Panc1 (cell line): ENCODE results near the gene HOXA10. TPM values are rescaled to one million over a fixed set of nuclear protein-coding genes. Genes with fewer than 3 reads are reported as not detected.

Source experiments
- ATAC-seq: fragments of 200-7000 bp; cut with Tn5 transposase; 2 replicates; pipeline ENCODE4 v1.9.1; 2020; ENCODE audit warnings: mild to moderate bottlenecking, moderate library complexity
- BruUV-seq: library from RNA; stranded (reverse); fragments of 400-500 nt; replicated peaks from 2 replicates; lab custom pipeline; 2021; lab: Mats Ljungman, UMichigan
- CTCF ChIA-PET: fragments of 300-600 bp; sonication (Branson Sonifier 250); formaldehyde crosslinking; loops from one replicate; lab custom pipeline; 2022; ENCODE audit warnings: antibody characterized with exemption; lab: Charles Lee
- POLR2A ChIA-PET: fragments of 300-600 bp; sonication (Branson Sonifier 250); formaldehyde crosslinking; loops from one replicate; lab custom pipeline; 2022; ENCODE audit warnings: antibody characterized with exemption; lab: Charles Lee
- DNase-seq: peaks from one replicate; pipeline ENCODE4 v3.0.0-alpha.2; 2010; ENCODE audit warnings: low read depth, low spot score
- H3K27ac ChIP-seq: 2 replicates; pipeline ENCODE4 v1.5.1; 2011; ENCODE audit warnings: mild to moderate bottlenecking, low read length, inconsistent platforms
- H3K27me3 ChIP-seq: fragments of 200-500 bp; sonication (Bioruptor generic); 2 replicates; pipeline ENCODE4 v1.6.0; 2014; ENCODE audit warnings: low read length, inconsistent platforms; ENCODE audit not compliant: control insufficient read depth, insufficient read depth
- H3K36me3 ChIP-seq: fragments of 200-500 bp; sonication (Bioruptor generic); 2 replicates; pipeline ENCODE4 v1.5.1; 2014; ENCODE audit warnings: inconsistent platforms, mild to moderate bottlenecking, low read length, moderate library complexity; ENCODE audit not compliant: control insufficient read depth, insufficient read depth
- H3K4me1 ChIP-seq: 2 replicates; pipeline ENCODE4 v1.5.1; 2011; ENCODE audit warnings: inconsistent platforms, mild to moderate bottlenecking, low read length, moderate library complexity; ENCODE audit not compliant: control insufficient read depth, insufficient read depth
- H3K4me3 ChIP-seq, 2 experiments: 2 replicates each; pipeline ENCODE4 v1.5.1; 2011 to 2012; ENCODE audit warnings: low read depth in 2 of 2, low read length in 2 of 2, mild to moderate bottlenecking in 2 of 2, inconsistent platforms in 1 of 2, moderate library complexity in 1 of 2
- H3K9me3 ChIP-seq: fragments of 200-500 bp; sonication (Bioruptor generic); 2 replicates; pipeline ENCODE4 v1.5.1; 2014; ENCODE audit warnings: low read depth, mild to moderate bottlenecking, inconsistent platforms, low read length, moderate library complexity; ENCODE audit not compliant: control insufficient read depth, insufficient read depth
- CTCF ChIP-seq: fragments of 450-650 bp; IDR thresholded peaks from 2 replicates; pipeline ENCODE4 v1.5.1; 2017; ENCODE audit warnings: mild to moderate bottlenecking
- POLR2AphosphoS5 ChIP-seq: IDR thresholded peaks from 2 replicates; pipeline ENCODE4 v1.6.1; 2012; ENCODE audit warnings: mild to moderate bottlenecking, low read depth, low read length, moderate library complexity
- REST ChIP-seq, 2 experiments: IDR thresholded peaks; 2 replicates each; pipeline ENCODE4 v1.6.1; 2011 to 2012; ENCODE audit warnings: low read depth in 2 of 2, control low read depth in 1 of 2, low read length in 1 of 2, mild to moderate bottlenecking in 1 of 2, moderate library complexity in 1 of 2; ENCODE audit not compliant: insufficient read depth in 1 of 2
- SIN3A ChIP-seq: IDR thresholded peaks from 2 replicates; pipeline ENCODE4 v1.6.1; 2012; ENCODE audit warnings: low read depth, mild to moderate bottlenecking, low read length, moderate library complexity, borderline replicate concordance; ENCODE audit not compliant: insufficient read depth
- TCF7L2 ChIP-seq: IDR thresholded peaks from 2 replicates; pipeline ENCODE4 v1.6.1; 2011; ENCODE audit warnings: mild to moderate bottlenecking, low read depth, low read length, inconsistent platforms
- in situ Hi-C: cut with HindIII; loops from 2 replicates; pipeline ENCODE4 v1.10.0; 2016; ENCODE audit warnings: low sequenced_read_pairs, low pct_unique_long_range_greater_than_20kb
- intact Hi-C: fragments of 100-400 bp; cut with micrococcal nuclease; formaldehyde crosslinking; loops from one replicate; pipeline ENCODE4 v1.10.0; 2022; ENCODE audit not compliant: unreplicated experiment
- total RNA-seq: library from RNA; stranded (reverse); gene quantifications from one replicate; pipeline ENCODE4 v1.2.1, GENCODE V29; 2021; ENCODE audit not compliant: unreplicated experiment

Gene HOXA10
- total RNA-seq, 1 experiment from 2014 or later = 0.41 TPM

- H3K4me1 ChIP-seq = no peaks in the 10 kb centered on the region
- no peak for DNase-seq
These were observed 12.9 kb downstream of the HOXA10 start for GRCh38 chr7:27161214-27161720.

More at GRCh38 chr7:27161214-27161720, 12.9 kb downstream of the HOXA10 start:
- Histone ChIP-seq H3K4me3 (peak overlapping the region; percentile 71 to 80), H3K36me3 (no peaks in the 10 kb centered on the region; the same call in 1 of the 2 replicates), H3K27ac (peak overlapping the region; percentile 81), H3K9me3 (no peaks in the 10 kb centered on the region), H3K27me3 (no peaks in the 10 kb centered on the region)
- BruUV-seq = no TSS peak
- ATAC-seq = no peak
- ChIA-PET CTCF (interaction anchor here (0.6 to 2.5 kb wide), 12 partner anchors 11 to 1269 kb away, joined by 3 to 24 read pairs (median 4); no protein-coding TSS in a partner anchor), POLR2A (interaction anchor here (0.6 kb wide), 1 partner anchor 62 kb away, joined by 4 read pairs; no protein-coding TSS in a partner anchor)
- intact Hi-C loops (loop anchor here (2.0 to 5.0 kb wide), 2 partner anchors 478 to 784 kb away; no protein-coding TSS in a partner anchor), in situ Hi-C loops (no loop called here)
- TF ChIP-seq SIN3A (no peak), REST (IDR thresholded peaks at IDR 0.05; ENCODE audit: insufficient read depth in 1 of 2, low read depth in 2 of 2, low read length in 1 of 2) (no peak), CTCF (no peak), POLR2AphosphoS5 (no peak), TCF7L2 (no peak)
